ENCODE measurements around the gene EFCAB3.
"Not testable (repeated sequence)": the region's sequence is repeated elsewhere in the genome, so short reads cannot be mapped to it uniquely, and the experiment has no call there.

The EFCAB3 gene

DNA sequence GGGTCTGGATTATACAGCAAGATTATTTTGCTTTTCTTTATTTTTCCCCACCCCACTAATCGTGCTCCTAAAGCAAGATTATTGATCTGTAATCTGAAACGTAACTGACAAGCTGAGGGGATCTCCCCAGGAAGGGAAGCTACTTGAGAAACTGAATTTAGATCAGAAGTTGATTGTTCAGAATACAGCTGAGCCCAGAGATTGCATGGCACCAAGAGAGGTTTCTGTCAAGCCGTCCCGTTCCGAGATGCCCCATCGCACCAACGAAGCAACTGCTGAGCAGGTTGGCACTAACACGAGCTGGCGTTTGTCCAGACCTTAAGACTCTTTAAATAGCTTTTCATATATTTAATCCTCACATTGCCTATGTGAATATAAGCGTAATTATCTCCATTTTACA is 78.1 kb downstream of the EFCAB3 start:
- not testable (repeated sequence) for DNase-seq (ENCODE audit: low read depth in 2 of 3, low spot score in 2 of 3)

- not testable (repeated sequence) for DNase-seq (ENCODE audit: low read depth in 2 of 3, low spot score in 2 of 3)
Observed at GRCh38 chr17:62464422-62464821, 84.1 kb downstream of the EFCAB3 start.

GRCh38 chr17:62465271-62465670 is 84.9 kb downstream of the EFCAB3 start:
- DNase-seq (ENCODE audit: low read depth in 2 of 3, low spot score in 2 of 3), result not testable (repeated sequence)
